PC-9 (cell line): ENCODE results near the gene ASPDH. TPM values are rescaled to one million over a fixed set of nuclear protein-coding genes. Genes with fewer than 3 reads are reported as not detected.

Source experiments
- Bru-seq: library from RNA; stranded (reverse); fragments of 400-500 nt; gene quantifications from one replicate; lab custom pipeline; 2021; lab: Mats Ljungman, UMichigan
- BruChase-seq, 2 experiments: library from RNA; stranded (reverse); fragments of 400-500 nt; gene quantifications; one replicate each; lab custom pipeline; 2021; lab: Mats Ljungman, UMichigan
- BruUV-seq: library from RNA; stranded (reverse); fragments of 400-500 nt; replicated peaks from 2 replicates; lab custom pipeline; 2021; lab: Mats Ljungman, UMichigan
- CTCF ChIA-PET: fragments of 300-600 bp; sonication (Branson Sonifier 250); formaldehyde crosslinking; loops from one replicate; lab custom pipeline; 2022; ENCODE audit warnings: antibody characterized with exemption; lab: Charles Lee
- POLR2A ChIA-PET: fragments of 300-600 bp; sonication (Branson Sonifier 250); formaldehyde crosslinking; loops from one replicate; lab custom pipeline; 2022; ENCODE audit warnings: antibody characterized with exemption; ENCODE audit not compliant: unreplicated experiment; lab: Charles Lee
- DNase-seq, 2 experiments: peaks; one replicate each; pipeline versions ENCODE4 v3.0.0 to v3.0.0-alpha.2; 2015 to 2022; ENCODE audit warnings: mixed read lengths in 1 of 2
- H2AFZ ChIP-seq: fragments of 200-600 bp; sonication (generic); 2 replicates; pipeline ENCODE4 v1.8.1; 2017; ENCODE audit warnings: antibody characterized with exemption
- H3F3A ChIP-seq: fragments of 200-600 bp; sonication (generic); 2 replicates; pipeline ENCODE4 v1.8.1; 2017; ENCODE audit warnings: antibody characterized with exemption, mild to moderate bottlenecking, low read depth; ENCODE audit not compliant: insufficient read depth
- H3K27ac ChIP-seq: fragments of 200-600 bp; sonication (generic); 2 replicates; pipeline ENCODE4 v1.6.1; 2016; ENCODE audit warnings: mixed run types
- H3K27me3 ChIP-seq: fragments of 200-600 bp; sonication (generic); 2 replicates; pipeline ENCODE4 v1.6.1; 2016; ENCODE audit warnings: low read depth, mixed run types; ENCODE audit not compliant: insufficient read depth
- H3K36me3 ChIP-seq: fragments of 200-600 bp; sonication (generic); 2 replicates; pipeline ENCODE4 v1.6.1; 2016; ENCODE audit warnings: low read depth, mixed run types
- H3K4me1 ChIP-seq: fragments of 200-600 bp; sonication (generic); replicated peaks from 2 replicates; pipeline ENCODE4 v1.6.1; 2016; ENCODE audit warnings: mixed run types; ENCODE audit not compliant: insufficient read depth
- H3K4me2 ChIP-seq: fragments of 200-600 bp; sonication (generic); 2 replicates; pipeline ENCODE4 v1.6.1; 2017; ENCODE audit warnings: mixed run types
- H3K4me3 ChIP-seq: fragments of 200-600 bp; sonication (generic); 2 replicates; pipeline ENCODE4 v1.6.1; 2016; ENCODE audit warnings: mixed run types
- H3K79me2 ChIP-seq: fragments of 200-600 bp; sonication (generic); 2 replicates; pipeline ENCODE4 v1.6.1; 2017; ENCODE audit warnings: low read depth, mixed run types
- H3K9me2 ChIP-seq: fragments of 200-600 bp; sonication (generic); 2 replicates; pipeline ENCODE4 v1.8.1; 2017; ENCODE audit warnings: mild to moderate bottlenecking; ENCODE audit not compliant: insufficient read depth
- H3K9me3 ChIP-seq: fragments of 200-600 bp; sonication (generic); 2 replicates; pipeline ENCODE4 v1.8.1; 2016; ENCODE audit warnings: low read depth; ENCODE audit not compliant: insufficient read depth
- H4K20me1 ChIP-seq: fragments of 200-600 bp; sonication (generic); 2 replicates; pipeline ENCODE4 v1.8.1; 2017; ENCODE audit not compliant: insufficient read depth
- CTCF ChIP-seq: fragments of 200-600 bp; sonication (generic); conservative IDR thresholded peaks from 2 replicates; pipeline ENCODE4 v1.6.1; 2017; ENCODE audit warnings: mixed run types, antibody characterized with exemption, mild to moderate bottlenecking, moderate library complexity
- EZH2 ChIP-seq: fragments of 200-600 bp; sonication (generic); IDR thresholded peaks from 2 replicates; pipeline ENCODE4 v1.8.0; 2017; ENCODE audit warnings: antibody characterized with exemption, low read depth
- intact Hi-C: fragments of 100-400 bp; cut with micrococcal nuclease; formaldehyde crosslinking; loops from one replicate; pipeline ENCODE4 v1.10.0; 2022; ENCODE audit not compliant: unreplicated experiment
- long read RNA-seq: library from polyadenylated mRNA; stranded (forward); transcript quantifications from one replicate; pipeline ENCODE4 v2.0.0, GENCODE V29; 2022
- total RNA-seq: library from RNA; stranded (reverse); gene quantifications from 2 replicates; pipeline ENCODE4 v1.2.3, GENCODE V29; 2021

ASPDH gene
- total RNA-seq = not detected in 2 replicates
- Bru-seq, nascent RNA = not detected
- not detected for BruChase-seq, experiment 1, labeled RNA remaining after a 2-hour chase
- BruChase-seq, experiment 2, labeled RNA remaining after a 6-hour chase = not detected
- long read RNA-seq = 0 reads

GRCh38 chr19:50513746-50514345 lies at the start of gene ASPDH:
Gene ASPDH (minus strand): TSS chr19:50513913. CDS start chr19:50513823, 90 bp downstream.
- ChIA-PET CTCF (no interaction called here), POLR2A (no interaction called here)
- no TSS peak for BruUV-seq
- H3K27me3 ChIP-seq = no peaks in the 10 kb centered on the region
- no peak within 1 kb of the TSS for H3K27ac ChIP-seq
- H2AFZ ChIP-seq = no peak within 1 kb of the TSS
- H3K4me1 ChIP-seq = peaks cover 6% of the 10 kb centered on the region
- no peaks in the 10 kb centered on the region for H3K36me3 ChIP-seq
- no peaks in the 10 kb centered on the region for H3K9me2 ChIP-seq
- H3F3A ChIP-seq = no peaks in the 10 kb centered on the region; the same call in 1 of the 2 replicates
- no peak for TF ChIP-seq EZH2
- TF ChIP-seq CTCF = no peak
- intact Hi-C loops = no loop called here
- no peaks in the 10 kb centered on the region for H4K20me1 ChIP-seq
- no peak within 1 kb of the TSS for H3K4me2 ChIP-seq
- no peaks in the 10 kb centered on the region for H3K79me2 ChIP-seq
- H3K9me3 ChIP-seq = no peaks in the 10 kb centered on the region; the same call in 1 of the 2 replicates
- H3K4me3 ChIP-seq = no peak within 1 kb of the TSS
- no peak for DNase-seq

- no peak for TF ChIP-seq EZH2
- TF ChIP-seq CTCF = no peak
- BruUV-seq = no TSS peak
Measured at GRCh38 chr19:50562996-50563395, 49.3 kb upstream of the ASPDH start.

GRCh38 chr19:50562329-50562728 lies 48.6 kb upstream of the ASPDH start:
- no peak overlapping the region for H3K4me3 ChIP-seq
- no peak for TF ChIP-seq CTCF
- TF ChIP-seq EZH2 = no peak
- no peaks in the 10 kb centered on the region; the same call in 1 of the 2 replicates for H3F3A ChIP-seq
- ChIA-PET POLR2A (no interaction called here), CTCF (no interaction called here)
- no peak overlapping the region for H2AFZ ChIP-seq
- no peak overlapping the region for H3K4me2 ChIP-seq
- H3K9me2 ChIP-seq = no peaks in the 10 kb centered on the region
- H3K4me1 ChIP-seq = no peaks in the 10 kb centered on the region
- DNase-seq = no peak
- no peak overlapping the region for H3K27ac ChIP-seq
- H3K36me3 ChIP-seq = no peaks in the 10 kb centered on the region
- no peaks in the 10 kb centered on the region for H3K9me3 ChIP-seq
- no peaks in the 10 kb centered on the region for H4K20me1 ChIP-seq
- BruUV-seq = no TSS peak
- intact Hi-C loops = no loop called here
- H3K79me2 ChIP-seq = no peaks in the 10 kb centered on the region
- peaks cover 97% of the 10 kb centered on the region for H3K27me3 ChIP-seq

More at GRCh38 chr19:50562996-50563395, 49.3 kb upstream of the ASPDH start:
- Histone ChIP-seq H3K79me2 (no peaks in the 10 kb centered on the region), H3K4me2 (no peak overlapping the region), H3K9me3 (no peaks in the 10 kb centered on the region), H3K27ac (no peak overlapping the region), H2AFZ (no peak overlapping the region), H3K4me1 (no peaks in the 10 kb centered on the region), H3K9me2 (no peaks in the 10 kb centered on the region), H3F3A (no peaks in the 10 kb centered on the region; the same call in 1 of the 2 replicates), H4K20me1 (no peaks in the 10 kb centered on the region), H3K27me3 (peaks cover 90% of the 10 kb centered on the region), H3K36me3 (no peaks in the 10 kb centered on the region), H3K4me3 (no peak overlapping the region)
- no peak for DNase-seq
- intact Hi-C loops = no loop called here
- ChIA-PET POLR2A (no interaction called here), CTCF (no interaction called here)
